Fibroblast of skin of back (primary cell): ENCODE results near the gene DHRSX.
A peak's percentile ranks its signal among the peaks of the same experiment; 100 is the strongest.
"Not testable (repeated sequence)": the region's sequence is repeated elsewhere in the genome, so short reads cannot be mapped to it uniquely, and the experiment has no call there.

Experiments used
- DNase-seq: peaks from one replicate; pipeline ENCODE4 v3.0.0-alpha.2; 2013

Gene DHRSX

DNA sequence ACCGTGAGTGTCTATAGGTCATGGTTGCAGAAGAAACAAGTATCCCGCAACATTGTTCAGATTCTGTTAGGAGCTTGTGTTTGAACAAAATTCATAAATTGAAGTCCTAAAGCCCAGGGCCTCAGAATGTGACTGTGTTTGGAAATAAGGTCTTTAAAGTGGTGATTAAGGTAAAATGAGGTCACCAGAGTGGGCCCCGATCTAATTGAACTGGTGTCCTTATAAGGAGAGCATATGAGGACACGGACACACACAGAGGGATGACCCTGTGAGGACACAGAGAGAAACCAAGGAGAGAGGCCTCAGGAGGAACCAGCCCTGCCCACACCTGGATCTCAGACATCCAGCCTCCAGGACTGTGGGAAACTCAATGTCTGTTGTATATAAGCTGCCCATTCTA lies 76.9 kb downstream of the DHRSX start:
- no peak for DNase-seq

- DNase-seq: peak; percentile 85
These were observed 77.5 kb downstream of the DHRSX start for GRCh38 chrX:2423282-2423681.

- not testable (repeated sequence) for DNase-seq
These were observed 81.4 kb downstream of the DHRSX start for GRCh38 chrX:2419418-2419817.

DNA sequence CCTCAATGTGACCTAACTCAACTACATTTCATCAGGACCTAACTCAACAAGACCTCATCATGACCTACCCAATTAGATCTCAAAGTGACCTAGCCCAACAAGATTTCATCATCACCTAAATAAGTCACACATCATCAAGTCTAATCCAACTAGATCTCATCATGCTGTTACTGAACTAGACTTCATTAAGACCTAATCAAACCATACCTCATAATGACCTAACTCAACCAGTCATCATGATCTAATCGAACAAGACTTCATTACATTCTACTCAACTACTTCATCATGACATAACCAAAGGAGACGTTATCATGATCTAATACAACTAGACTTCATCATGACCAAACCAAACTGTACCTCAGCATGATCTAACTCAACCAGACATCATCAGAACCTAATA lies 82.8 kb downstream of the DHRSX start:
- no peak for DNase-seq

DNA sequence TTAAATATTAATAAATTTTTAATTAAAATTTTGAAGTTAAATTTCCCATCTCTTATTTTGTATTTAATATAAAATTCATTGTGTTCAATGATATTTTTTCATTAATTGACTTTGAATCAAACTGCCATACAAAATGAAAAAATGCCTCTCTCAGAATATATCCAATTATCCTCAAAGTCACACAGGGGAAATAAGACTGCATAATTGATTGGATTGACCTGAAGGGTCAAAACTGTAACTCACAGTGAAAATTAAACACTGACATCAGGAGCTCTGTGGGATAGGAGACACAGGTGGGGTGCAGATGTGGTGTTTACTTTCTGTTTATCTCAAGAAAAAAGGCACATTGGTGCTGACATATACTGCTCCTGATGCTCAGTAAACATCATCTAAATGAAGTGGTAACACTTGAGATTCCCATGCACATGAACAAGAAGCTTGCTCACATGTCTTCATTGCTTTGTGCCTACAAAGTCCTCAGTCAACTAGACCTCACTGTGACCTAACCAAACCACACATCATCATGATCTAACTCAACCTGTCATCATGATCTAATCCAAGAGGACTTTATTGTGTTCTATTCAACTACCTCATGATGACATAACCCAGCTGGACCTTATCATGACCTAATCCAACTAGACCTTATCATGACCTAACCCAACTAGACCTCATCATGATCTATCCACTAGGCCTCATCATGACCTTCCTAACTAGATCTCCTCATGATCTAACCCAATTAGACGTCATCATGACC lies 83.7 kb downstream of the DHRSX start:
- no peak for DNase-seq

DNA sequence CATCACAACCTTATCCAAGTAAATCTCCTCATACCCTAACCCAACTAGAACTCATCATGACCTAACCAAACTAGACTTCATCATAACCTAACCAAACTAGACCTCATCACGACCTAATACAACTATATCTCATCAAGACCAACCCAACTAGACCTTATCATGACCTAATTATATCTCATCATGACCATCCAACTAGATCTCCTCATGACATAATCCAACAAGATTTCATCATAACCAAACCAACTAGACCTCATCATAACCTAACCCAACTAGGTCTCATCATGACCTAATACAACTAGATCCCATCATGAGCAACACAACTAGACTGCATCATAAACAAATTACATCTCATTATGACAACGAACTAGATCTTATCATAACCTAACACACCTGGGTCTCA lies 86.4 kb downstream of the DHRSX start:
- DNase-seq: no peak

DNA sequence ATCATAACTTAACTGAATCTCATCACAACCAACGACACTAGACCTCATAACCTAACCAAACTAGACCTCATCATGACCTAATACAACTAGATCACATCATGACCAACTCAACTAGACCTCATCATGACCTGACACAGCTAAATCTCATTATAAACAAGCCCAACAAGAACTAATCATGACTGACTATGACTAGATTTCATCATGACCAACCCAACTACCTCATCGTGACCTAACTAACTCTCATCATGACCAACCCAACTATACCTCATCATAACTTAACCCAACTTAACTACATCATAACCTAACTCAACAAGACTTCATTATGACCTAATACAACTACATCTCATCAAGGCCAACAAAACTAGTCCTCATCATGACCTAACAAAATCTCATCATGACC lies 86.8 kb downstream of the DHRSX start:
- DNase-seq: no peak

DNA sequence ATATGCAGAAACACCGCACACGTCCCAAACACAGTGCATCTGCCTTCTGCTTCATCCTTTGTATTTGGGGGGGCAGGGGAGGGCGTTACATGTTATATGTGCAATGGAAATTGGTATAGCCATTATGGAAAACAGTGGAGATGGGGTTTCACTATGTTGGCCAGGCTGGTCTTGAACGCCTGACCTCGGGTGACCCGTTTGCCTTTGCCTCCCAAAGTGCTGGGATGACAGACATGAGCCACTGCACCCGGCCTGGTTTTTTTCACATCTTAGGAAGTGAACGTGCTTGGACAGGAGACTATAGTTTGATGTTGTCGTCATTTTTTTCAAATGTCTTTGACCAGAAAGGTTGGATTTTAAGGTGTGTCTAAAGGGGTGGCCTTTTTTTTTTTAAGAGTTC lies 88.6 kb downstream of the DHRSX start:
- DNase-seq: no peak

DNA sequence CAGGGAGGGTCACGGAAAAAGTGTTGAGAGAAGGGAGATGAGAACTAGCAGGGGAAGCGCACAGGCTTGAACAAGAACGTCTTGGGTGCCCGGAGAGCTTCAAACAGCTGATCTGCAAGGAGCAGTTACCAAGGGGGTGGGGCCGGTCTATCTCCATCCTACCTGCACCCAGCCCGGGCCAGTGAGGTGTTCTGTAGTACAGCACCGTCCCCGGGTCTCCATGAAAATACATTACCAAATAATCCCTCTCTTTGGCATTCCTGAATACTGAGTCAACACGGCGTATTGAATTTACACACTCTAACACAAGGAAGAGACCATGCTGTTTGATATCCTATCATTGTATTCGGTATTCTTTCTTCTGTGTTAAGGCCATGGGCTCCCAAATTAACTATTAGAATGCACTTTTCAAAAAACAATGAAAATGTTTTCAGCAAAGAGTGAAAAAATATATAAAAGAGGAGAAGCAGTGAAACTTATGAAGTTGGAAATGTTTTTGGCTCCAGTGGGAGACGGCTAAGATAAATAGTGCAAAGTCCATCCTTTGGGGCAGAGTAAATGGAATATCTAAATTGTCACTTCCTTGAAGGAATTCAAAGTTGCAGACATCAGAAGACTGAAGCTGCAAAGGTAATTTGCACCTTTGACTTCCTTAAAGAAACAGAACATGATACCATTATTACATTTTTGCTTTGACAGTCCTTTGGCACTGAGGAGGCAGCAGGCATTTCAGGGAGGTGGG lies 90.3 kb downstream of the DHRSX start:
- no peak for DNase-seq

DNA sequence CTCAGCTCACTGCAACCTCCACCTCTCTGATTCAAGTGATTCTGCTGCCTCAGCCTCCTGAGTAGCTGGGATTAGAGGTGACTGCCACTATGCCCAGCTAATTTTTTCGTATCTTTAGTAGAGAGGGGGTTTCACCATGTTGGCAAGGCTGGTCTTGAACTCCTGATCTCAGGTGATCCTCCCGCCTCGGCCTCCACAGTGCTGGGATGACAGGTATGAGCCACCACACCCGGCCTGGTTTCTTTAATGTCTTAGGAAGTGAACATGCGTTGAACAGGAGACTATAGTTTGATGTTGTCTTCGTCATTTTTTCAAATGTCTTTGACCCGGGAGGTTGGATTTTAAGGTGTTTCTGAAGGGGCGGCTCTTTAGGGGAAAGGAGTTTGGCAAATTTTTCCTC lies 91.0 kb downstream of the DHRSX start:
- DNase-seq: no peak

DNA sequence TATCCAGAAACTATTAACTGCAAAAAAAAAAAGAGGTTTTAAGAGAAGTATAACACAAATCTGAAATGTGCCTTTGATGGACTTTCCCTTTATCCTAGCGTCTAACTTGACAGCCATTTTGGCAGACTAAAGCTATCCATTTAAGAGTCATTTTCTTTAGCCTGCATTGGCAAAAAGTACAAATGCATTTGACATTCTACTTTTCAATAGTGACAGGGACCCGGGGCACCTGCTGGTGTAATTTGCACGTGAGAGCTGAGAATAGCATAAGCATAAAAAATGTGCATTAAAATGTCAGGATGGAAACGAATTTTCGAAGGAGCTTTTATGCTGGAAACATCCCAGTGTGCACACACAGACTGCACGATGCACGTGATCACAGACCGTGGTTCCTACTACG lies 91.9 kb downstream of the DHRSX start:
- no peak for DNase-seq

DNA sequence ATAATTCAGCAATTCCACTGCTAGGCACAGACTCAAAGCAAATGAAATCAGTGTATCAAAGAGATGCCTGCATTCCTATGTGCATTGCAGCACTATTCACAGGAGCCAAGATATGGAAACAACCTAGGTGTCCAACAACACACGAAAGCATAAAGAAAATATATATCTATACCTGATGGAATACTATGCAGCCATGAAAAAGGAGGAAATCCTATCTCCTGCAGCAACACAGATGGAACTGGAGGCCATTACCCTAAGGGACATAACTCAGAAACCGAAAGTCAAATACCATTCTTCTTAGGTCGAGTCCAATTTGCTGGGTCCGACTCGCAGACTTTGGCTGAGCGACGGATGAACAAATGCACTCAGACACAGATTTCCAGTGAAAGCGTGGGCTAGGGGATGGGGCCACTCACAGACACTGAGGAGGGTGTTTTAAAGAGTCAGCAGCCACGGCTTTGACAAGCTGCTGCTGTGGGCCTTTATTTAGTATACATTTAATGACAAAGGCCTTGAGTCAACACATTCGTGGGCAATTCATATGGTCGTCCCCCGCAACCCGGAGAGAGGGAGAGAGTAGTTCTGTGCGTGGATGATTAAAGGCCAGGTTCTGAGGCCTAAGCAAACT lies 93.8 kb downstream of the DHRSX start:
- DNase-seq: no peak

DNA sequence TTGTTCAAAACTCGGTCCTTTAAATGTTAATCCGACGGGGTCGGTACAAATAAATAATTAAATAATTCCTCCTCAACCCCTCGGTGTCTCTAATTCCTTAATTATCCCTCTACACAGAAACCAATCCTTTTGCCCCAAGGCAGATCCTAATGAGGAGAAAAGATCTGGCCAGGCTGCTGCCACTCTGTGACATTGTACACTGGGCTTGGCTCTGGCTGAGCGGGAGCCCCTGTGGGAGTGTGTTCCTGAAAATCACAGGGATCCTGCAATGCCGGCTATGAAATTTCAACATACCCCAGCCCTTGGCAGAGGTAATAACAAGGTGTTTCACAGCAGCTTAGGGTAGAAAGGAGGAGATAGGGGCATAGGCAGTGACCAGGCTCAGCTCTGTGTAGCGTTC lies 96.0 kb downstream of the DHRSX start:
- DNase-seq: no peak

GRCh38 chrX:2402361-2402690 lies 98.5 kb downstream of the DHRSX start:
- DNase-seq: no peak

DNA sequence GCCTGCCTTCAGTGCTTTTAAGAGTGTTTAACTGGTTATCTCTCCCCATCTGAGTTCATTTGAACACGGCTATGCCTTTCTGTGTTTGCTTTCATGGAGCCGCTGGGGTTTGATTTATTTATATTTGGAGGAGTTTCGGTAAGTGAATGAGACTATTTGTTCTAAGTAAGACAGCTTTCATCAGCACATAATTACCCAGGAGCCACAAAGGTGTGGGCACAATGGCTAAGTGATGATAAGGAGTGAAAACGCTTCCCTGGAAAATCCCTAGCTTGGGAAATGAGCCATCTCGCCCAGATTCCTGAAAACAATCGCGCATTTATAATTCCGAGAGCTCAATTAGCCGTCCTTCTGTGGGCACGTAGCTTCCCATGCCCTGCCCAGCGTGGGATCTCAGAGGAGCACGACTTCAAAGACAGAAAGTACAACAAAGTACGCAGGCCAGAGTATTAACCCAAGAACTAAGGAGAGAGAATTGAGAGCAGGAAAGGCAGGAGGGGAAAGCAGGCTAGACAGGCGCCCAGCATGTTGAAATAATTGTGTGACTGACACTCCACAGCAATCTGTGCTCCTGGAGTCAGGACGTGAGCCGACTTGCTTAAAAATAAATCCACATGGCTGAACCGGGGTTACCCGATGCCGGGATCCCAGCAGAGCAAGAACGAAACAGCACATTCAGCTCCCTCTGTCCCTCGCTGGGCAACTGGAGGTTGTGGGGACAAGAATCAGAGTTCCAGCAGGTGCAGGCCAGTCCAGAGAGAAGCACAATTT lies 99.0 kb downstream of the DHRSX start:
- DNase-seq: no peak

DNA sequence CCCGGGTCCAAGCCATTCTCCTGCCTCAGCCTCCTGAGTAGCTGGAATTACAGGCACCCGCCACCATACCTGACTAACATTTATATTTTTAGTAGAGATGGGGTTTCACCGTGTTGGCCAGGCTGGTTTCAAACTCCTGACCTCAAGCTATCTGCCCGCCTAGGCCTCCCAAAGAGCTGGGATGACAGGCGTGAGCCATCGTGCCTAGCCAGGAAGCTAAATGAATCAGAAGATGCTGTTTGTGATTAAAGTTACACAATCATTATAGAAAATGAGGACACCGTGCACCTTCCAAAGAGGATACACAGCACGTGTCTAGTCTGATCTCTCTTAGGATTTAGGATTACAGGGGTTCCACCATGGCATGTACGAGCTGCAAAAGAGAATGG lies 99.6 kb downstream of the DHRSX start:
- no peak for DNase-seq

GRCh38 chrX:2398064-2398656 lies 102.6 kb downstream of the DHRSX start:
- peak; percentile 65 for DNase-seq

GRCh38 chrX:2397229-2398063 lies 103.3 kb downstream of the DHRSX start:
- DNase-seq: no peak

DNA sequence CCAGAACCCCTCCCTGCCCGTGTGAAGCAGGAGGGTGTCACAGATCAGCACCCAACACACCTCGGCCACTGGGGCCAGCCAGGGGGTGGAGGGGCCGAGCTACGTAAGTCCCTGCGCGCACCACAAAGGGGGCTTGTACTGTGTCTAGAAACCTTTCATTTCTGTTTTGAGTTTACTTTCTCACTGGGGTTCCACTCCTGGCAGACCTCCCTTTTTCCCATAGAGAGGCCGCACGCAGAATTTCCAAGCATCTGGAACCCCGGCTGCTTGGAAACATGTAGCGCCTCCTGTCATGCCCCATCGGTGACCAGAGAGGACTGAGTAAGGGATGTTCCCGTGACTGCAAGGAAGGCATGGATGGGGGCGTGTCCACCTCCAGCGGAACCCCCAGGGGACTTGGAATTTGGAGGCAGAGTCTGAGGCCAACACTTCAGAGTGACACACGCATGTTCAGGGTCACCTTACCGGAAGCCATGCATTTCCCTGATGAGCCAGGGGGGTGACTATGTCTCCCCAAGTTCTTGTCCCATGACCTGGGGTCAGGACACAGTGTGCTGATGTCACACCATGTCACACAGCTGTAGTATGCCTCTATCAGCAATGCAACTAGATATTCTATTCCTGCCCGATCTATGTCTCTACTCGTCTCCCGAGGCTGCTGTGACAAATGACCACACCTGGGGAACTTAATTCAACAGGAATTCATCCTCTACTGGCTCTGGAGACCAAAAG lies 105.3 kb downstream of the DHRSX start:
- DNase-seq: peak; percentile 37

DNA sequence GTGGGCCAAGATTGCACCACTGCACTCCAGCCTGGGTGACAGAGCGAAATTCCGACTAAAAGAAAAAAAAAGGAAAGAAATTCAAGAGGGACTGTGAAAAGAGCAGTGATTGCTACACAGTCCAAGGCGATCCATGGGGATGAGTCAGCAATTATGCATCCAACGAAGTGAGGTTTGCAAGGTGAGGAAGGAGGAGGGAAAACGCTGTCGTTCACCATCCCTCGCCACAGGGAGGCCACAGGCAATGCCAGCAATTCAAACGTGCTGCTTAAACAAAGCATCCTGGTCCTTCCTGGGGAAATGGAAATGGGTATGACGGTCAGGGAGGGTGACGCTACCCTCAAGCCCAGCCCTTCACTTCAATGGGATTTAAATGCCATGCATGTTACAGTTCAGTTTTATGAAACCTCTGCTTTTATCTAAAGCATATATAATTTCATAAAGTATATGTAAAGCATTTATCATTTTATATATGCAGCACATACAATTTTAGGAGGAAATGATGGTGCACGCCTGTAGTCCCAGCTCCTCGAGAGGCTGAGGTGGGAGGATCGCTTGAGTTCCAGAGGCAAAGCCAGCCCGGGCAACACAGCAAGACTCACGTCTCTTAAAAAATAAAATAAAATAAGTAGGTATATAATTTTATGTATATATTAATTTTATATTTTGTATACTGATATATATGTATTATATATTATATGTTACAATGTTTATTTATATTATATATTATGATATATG lies 108.7 kb downstream of the DHRSX start:
- peak; percentile 69 for DNase-seq
